ENCODE results near the gene NUBP2. TPM values are rescaled to one million over a fixed set of nuclear protein-coding genes. Genes with fewer than 3 reads are reported as not detected.

Gene NUBP2
- total RNA-seq, 1 experiment from 2014 or later = 128 TPM

- in situ Hi-C loops (cut with HindIII; ENCODE audit: low sequenced_read_pairs) = no loop called here
- peak; percentile 78 for DNase-seq (ENCODE audit: low spot score)
These were observed 12.2 kb upstream of the NUBP2 start for GRCh38 chr16:1770328-1771187.

DNA sequence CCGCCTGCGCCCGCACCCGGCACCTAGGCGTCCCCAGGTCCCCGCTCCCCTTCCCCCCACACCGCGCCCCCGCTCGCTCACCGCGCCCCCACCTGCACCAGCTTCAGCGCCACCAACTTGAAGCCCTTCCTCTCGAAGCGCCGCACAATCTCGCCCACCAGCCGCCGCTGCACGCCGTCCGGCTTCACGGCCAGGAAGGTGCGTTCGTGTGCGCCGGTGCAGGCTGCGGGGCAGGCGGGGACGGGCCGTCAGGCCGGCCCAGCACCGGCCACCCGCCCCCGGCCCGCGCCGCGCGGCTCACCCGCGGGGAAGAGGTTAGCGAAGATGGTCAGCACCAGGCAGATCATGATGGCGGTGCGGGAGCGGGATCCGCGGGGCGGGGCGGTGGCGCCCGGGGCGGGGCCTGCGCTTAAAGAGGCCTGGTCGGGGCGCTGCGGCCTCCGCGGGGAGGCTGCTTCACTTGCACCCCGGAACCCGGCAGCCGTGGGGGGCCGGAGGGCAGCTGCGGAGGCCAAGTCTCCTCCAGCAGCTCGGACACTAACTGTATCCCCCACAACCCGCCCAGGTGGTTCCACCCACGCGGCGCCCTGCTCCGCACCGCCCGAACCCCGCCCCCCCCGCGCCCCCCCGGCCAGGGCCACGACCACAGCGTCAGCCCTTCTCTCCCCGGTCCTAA lies 11.4 kb upstream of the NUBP2 start, which contains the start of gene NME3:
NME3 (minus strand) TSS at position 356 of the 676 bp plus-strand sequence; CDS start at position 347, 9 bp downstream.
- DNase-seq (ENCODE audit: low spot score) = peak; percentile 66
- in situ Hi-C loops (cut with HindIII; ENCODE audit: low sequenced_read_pairs) = no loop called here

DNA sequence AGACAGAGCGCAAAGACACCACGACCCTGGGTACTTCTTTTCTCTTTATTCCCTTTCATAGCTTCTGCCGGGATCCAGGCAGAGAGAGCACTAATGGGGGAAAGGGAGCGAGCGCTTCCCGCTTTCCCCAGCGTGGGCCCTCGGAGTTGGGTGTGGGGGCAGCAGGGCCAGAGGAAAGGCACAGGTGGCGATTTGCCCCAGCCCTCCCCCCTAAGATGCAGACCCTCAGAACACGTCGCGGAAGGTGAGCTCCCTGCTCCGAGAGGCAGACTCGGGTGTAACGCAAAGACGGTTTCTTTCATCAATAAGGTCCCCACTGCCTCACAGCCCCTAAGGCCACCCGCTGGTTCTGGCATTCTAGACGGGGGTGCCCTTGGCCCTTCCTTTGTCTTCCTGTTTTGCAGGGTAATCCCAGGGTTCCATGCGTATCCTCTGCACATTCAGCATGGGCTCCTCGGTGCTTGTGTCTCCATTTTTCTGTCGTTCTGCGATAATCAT lies 10.8 kb upstream of the NUBP2 start:
- DNase-seq (ENCODE audit: low spot score) = no peak
- in situ Hi-C loops (cut with HindIII; ENCODE audit: low sequenced_read_pairs) = no loop called here

GRCh38 chr16:1772362-1772907 lies 10.3 kb upstream of the NUBP2 start, which contains the start of gene EME2:
Gene EME2 (plus strand): TSS chr16:1772810. CDS start chr16:1773228, 418 bp downstream.
- no peak for DNase-seq (ENCODE audit: low spot score)

DNA sequence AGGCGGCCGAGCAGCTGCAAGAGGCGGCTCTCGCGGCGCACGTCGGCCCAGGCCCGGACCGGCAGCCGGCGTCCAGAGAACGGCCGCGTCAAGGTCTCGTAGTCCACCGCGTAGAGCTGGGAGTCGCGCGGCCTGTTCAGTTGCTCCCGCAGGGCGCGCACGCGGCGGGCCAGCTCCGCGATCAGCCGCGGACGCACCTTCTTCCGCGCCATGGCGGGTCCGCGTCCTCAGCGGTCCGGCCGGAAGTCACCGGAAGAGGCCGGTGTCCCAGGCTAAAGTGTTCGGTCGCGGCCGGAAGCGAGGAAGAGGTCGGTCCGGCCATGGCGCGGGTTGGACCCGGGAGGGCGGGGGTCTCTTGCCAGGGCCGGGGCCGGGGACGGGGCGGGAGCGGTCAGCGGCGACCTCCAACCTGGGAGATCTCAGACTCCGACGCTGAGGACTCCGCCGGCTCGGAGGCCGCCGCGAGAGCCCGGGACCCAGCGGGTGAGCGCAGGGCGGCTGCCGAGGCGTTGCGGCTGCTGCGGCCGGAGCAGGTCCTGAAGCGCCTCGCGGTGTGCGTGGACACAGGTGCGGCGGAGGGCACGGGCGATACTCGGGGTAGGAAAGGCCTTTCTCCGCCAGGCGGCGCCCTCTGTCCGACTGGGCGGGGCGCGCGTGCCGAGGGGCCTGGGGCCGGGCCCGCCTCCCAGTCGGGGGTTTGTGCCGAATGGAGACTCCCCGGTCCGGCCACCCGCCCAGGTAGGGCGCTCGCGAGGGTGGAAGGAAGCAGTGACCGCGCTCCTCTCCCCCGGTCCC lies 9.7 kb upstream of the NUBP2 start, which contains the start of gene MRPS34:
MRPS34 (minus strand) TSS at position 227 of the 795 bp plus-strand sequence; CDS start at position 212, 15 bp downstream.
- DNase-seq (ENCODE audit: low spot score) = peak; percentile 78
- in situ Hi-C loops (cut with HindIII; ENCODE audit: low sequenced_read_pairs) = no loop called here

More at GRCh38 chr16:1772362-1772907, 10.3 kb upstream of the NUBP2 start, which contains the start of gene EME2:
- in situ Hi-C loops (cut with HindIII; ENCODE audit: low sequenced_read_pairs) = no loop called here

DNA sequence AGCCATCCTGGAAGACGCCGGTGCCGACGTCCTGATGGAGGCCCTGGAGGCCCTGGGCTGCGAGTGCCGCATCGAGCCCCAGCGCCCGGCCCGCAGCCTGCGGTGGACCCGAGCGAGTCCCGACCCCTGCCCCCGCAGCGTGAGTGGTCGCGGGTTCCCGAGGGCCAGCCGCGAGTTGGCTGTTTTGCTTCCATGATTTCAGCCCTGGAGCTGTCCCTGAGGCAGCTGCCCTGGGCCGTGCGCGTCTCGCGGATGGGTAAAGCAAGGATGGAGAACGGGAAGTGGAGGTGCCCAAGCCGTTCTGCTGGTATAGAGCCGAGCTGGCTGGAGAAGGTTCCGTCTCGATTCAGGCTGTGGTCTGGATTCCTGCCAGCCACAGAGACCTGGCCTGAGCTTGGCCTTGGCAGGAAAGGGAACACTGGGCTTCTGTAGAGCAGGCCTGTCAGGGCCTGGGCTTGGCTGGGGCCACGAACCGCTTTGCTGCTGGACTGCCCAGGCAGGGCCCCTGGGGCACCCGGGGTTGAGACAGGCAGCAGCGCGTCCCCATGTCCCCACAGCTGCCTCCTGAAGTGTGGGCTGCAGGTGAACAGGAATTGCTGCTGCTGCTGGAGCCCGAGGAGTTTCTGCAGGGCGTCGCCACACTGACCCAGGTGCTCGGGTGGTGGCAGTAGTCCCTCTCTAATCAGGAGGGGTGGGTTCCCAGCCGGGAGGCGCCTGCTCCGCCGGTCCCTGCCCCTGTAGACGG lies 8.9 kb upstream of the NUBP2 start:
- in situ Hi-C loops (cut with HindIII; ENCODE audit: low sequenced_read_pairs) = no loop called here

DNA sequence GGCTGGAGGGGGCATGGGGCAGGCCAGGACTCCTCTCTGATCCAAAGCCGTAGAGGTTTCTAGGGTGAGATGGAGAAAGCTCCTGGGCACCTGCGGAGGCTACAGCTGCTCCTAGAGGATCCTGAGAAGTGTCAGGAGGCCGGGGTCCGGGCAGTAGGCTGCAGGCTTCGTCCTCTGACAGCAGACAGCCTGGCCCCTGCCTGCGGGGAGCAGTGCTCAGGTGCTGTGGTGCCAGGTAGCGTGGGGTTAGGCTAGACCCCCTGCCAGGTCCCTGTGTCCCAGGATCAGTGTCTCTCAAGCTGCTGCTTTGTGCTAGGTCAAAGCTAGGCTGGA lies 8.3 kb upstream of the NUBP2 start:
- no peak for DNase-seq (ENCODE audit: low spot score)

More for the DNA sequence above, 8.9 kb upstream of the NUBP2 start:
- no peak for DNase-seq (ENCODE audit: low spot score)

GRCh38 chr16:1775006-1775845 lies 7.5 kb upstream of the NUBP2 start:
- DNase-seq (ENCODE audit: low spot score) = no peak
- in situ Hi-C loops (cut with HindIII; ENCODE audit: low sequenced_read_pairs) = no loop called here

More for the DNA sequence above, 8.3 kb upstream of the NUBP2 start:
- in situ Hi-C loops (cut with HindIII; ENCODE audit: low sequenced_read_pairs) = no loop called here

GRCh38 chr16:1775846-1776671 lies 6.7 kb upstream of the NUBP2 start:
- in situ Hi-C loops (cut with HindIII; ENCODE audit: low sequenced_read_pairs) = no loop called here
- no peak for DNase-seq (ENCODE audit: low spot score)

DNA sequence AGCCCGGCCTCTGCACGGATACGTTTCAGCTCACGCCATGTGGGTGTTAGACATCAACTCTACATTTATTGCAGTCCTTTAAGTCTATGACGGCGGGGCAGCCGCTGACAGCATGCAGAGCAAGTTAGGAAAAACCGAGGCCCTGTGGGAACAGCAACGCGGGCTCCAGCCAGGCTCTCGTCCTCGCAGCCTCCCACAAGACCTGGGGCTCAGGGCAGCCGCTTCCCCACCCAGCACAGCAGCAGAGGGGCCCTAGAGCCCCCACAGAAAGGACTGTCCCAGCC lies 6.1 kb upstream of the NUBP2 start:
- in situ Hi-C loops (cut with HindIII; ENCODE audit: low sequenced_read_pairs) = no loop called here
- no peak for DNase-seq (ENCODE audit: low spot score)

DNA sequence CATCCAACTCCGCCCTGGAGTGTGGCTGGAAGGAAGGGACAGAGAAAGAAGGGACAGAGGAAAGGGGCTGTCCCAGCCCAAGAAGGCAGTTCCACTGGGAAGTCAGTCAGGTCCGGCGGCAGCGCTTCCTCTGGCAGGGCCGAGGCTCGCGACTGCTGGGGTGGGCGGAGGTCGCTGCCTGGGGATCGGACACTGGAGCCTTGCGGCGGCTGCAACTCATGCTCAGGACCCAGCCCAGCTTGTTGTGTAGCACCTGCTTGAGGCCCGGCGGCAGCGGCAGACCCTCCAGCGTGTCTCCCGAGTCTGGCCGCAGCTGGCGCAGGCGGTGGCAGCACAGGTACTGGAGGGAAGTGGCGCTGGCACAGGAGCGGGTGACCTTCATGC lies 5.8 kb upstream of the NUBP2 start:
- in situ Hi-C loops (cut with HindIII; ENCODE audit: low sequenced_read_pairs) = no loop called here
- DNase-seq (ENCODE audit: low spot score) = no peak

GRCh38 chr16:1777375-1778199 lies 5.2 kb upstream of the NUBP2 start:
- DNase-seq (ENCODE audit: low spot score) = no peak
- in situ Hi-C loops (cut with HindIII; ENCODE audit: low sequenced_read_pairs) = no loop called here

GRCh38 chr16:1778200-1779179 lies 4.3 kb upstream of the NUBP2 start:
- DNase-seq (ENCODE audit: low spot score) = no peak
- in situ Hi-C loops (cut with HindIII; ENCODE audit: low sequenced_read_pairs) = no loop called here

GRCh38 chr16:1779234-1779701 lies 3.5 kb upstream of the NUBP2 start:
- in situ Hi-C loops (cut with HindIII; ENCODE audit: low sequenced_read_pairs) = no loop called here
- DNase-seq (ENCODE audit: low spot score) = no peak
